ENCODE results near the gene ALOX5.
"Not testable (repeated sequence)": the region's sequence is repeated elsewhere in the genome, so short reads cannot be mapped to it uniquely, and the experiment has no call there.

DNA sequence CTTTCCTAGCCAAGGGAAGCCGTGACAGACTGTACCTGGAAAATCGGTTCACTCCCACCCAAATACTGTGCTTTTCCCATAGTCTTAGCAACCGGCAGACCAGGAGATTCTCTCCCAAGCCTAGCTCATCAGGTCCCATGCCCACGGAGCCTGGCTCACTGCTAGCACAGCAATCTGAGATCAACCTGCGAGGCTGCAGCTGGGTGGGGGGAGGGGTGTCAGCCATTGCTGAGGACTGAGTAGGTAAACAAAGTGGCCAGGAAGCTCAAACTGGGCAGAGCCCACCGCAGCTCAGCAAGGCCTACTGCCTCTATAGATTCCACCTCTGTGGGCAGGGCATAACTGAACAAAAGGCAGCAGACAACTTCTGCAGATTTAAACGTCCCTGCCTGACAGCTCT is 15.1 kb upstream of the ALOX5 start:
- TF ChIP-seq, protein P1, sequence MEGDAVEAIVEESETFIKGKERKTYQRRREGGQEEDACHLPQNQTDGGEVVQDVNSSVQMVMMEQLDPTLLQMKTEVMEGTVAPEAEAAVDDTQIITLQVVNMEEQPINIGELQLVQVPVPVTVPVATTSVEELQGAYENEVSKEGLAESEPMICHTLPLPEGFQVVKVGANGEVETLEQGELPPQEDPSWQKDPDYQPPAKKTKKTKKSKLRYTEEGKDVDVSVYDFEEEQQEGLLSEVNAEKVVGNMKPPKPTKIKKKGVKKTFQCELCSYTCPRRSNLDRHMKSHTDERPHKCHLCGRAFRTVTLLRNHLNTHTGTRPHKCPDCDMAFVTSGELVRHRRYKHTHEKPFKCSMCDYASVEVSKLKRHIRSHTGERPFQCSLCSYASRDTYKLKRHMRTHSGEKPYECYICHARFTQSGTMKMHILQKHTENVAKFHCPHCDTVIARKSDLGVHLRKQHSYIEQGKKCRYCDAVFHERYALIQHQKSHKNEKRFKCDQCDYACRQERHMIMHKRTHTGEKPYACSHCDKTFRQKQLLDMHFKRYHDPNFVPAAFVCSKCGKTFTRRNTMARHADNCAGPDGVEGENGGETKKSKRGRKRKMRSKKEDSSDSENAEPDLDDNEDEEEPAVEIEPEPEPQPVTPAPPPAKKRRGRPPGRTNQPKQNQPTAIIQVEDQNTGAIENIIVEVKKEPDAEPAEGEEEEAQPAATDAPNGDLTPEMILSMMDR (IDR thresholded peaks at IDR 0.05): not testable (repeated sequence)
- TF ChIP-seq POLR2A (IDR thresholded peaks at IDR 0.05): not testable (repeated sequence)
